LNCAP (cell line): Measurements from ENCODE around the gene DNAH3.

Source experiments
- TF ChIP-seq, protein P1 (sequence below): fragments of 450-650 bp; IDR thresholded peaks from 2 replicates; pipeline ENCODE4 v1.5.1; 2017; ENCODE audit warnings: mild to moderate bottlenecking

DNAH3 gene

DNA sequence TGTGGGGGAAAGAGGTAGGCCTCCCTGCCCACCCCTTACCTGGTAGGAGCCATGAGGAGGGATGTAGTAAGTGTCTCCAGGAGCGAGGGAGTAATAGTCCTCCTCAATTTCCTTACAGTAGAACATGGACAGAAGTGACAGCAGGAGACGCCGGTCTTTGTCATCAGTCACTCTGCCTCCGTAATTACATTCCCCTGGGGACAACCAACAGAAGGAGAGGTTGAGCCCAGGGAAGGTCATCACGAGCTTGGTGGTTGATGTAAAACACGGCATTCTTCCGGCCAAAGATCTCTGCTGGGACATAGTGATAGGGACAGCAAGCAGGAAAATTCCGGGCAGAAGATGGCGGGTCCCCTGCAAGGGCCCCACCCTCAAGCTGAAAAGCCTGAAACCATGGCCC is 202.2 kb downstream of the DNAH3 start:
- TF ChIP-seq, protein P1, sequence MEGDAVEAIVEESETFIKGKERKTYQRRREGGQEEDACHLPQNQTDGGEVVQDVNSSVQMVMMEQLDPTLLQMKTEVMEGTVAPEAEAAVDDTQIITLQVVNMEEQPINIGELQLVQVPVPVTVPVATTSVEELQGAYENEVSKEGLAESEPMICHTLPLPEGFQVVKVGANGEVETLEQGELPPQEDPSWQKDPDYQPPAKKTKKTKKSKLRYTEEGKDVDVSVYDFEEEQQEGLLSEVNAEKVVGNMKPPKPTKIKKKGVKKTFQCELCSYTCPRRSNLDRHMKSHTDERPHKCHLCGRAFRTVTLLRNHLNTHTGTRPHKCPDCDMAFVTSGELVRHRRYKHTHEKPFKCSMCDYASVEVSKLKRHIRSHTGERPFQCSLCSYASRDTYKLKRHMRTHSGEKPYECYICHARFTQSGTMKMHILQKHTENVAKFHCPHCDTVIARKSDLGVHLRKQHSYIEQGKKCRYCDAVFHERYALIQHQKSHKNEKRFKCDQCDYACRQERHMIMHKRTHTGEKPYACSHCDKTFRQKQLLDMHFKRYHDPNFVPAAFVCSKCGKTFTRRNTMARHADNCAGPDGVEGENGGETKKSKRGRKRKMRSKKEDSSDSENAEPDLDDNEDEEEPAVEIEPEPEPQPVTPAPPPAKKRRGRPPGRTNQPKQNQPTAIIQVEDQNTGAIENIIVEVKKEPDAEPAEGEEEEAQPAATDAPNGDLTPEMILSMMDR, result no peak

DNA sequence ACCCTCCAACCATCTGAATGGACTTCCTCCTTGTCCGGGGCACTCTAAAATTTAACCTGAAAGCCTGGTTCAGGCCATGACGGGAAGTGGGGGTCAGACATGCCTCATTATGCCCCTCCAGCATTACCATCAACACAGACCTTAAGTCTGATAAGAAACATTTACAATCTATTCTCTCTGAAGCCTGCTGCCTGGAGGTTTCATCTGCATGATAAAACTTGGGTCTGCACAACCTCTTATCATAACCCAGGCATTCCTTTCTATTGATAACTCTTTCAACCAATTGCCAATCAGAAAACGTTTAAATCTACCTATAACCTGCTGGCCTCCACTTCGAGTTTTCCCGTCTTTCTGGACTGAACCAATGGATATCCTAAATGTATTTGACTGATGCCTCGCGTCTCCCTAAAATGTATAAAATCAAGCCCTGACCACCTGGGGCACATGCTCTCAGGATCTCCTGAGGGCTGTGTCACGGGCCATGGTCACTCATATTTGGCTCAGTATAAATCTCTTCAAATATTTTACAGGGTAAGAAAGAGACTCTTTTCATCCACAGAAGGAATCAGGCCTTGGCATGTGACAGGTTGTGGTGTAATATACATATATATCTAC is 204.5 kb downstream of the DNAH3 start:
- TF ChIP-seq, protein P1, result no peak

DNA sequence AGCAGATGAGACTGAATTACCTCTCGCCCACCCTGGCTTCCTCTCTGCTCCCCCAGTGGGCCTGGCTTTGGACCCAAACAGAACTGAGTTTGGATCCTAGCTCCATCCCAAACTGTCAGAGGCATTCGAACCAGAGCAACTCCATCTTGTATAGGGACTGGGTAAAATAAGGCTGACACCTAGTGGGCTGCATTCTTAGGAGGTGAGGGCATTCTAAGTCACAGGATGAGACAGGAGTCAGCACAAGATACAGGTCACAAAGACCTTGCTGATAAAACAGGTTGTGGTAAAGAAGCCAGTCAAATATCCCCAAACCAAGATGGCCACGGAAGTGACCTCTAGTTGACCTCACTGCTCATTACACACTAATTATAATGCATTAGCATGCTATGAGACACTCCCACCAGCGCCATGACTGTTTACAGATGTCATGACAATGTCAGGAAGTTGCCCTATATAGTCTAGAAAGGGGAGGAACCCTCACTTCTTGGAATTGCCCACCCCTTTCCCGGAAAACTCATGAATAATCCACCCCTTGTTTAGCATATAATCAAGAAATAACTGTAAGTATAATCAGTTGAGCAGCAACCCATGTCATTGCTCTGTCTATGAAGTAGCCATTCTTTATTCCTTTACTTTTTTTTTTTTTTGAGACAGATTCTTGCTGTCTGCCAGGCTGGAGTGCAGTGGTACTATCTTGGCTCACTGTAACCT is 205.6 kb downstream of the DNAH3 start:
- TF ChIP-seq, protein P1, result no peak

DNA sequence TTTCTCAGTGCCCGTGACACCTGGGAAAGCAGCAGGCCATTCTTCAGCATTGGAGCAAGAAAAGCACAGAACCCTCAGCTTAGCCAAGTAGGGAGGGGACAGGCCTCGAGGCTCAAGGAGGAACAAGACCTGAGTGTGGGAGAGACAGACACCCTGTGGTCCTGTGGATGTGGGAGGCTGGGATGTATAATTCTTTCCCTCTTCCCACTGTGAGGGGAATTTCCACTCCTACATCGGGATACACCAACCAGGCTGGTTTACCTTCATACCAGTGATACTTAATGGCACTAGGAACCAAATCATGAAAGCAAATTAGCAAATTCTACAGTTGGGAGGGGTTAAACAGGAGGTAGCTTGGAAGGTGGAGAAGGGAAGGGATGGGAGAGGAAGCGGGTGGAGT is 208.4 kb downstream of the DNAH3 start:
- TF ChIP-seq, protein P1, result no peak

DNA sequence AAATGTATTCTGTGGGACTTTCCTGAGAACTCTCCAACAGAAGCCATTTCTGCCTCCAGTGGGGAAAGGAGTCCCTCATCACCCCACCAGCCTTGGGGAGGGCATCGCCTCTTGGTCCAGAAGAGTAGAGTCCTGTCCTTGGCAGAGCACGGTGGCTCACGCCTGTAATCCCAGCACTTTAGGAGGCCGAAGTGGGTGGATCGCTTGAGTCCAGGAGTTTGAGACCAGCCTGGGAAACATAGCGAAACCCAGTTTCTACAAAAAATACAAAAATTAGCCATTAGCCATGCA is 209.1 kb downstream of the DNAH3 start:
- TF ChIP-seq, protein P1, result no peak

DNA sequence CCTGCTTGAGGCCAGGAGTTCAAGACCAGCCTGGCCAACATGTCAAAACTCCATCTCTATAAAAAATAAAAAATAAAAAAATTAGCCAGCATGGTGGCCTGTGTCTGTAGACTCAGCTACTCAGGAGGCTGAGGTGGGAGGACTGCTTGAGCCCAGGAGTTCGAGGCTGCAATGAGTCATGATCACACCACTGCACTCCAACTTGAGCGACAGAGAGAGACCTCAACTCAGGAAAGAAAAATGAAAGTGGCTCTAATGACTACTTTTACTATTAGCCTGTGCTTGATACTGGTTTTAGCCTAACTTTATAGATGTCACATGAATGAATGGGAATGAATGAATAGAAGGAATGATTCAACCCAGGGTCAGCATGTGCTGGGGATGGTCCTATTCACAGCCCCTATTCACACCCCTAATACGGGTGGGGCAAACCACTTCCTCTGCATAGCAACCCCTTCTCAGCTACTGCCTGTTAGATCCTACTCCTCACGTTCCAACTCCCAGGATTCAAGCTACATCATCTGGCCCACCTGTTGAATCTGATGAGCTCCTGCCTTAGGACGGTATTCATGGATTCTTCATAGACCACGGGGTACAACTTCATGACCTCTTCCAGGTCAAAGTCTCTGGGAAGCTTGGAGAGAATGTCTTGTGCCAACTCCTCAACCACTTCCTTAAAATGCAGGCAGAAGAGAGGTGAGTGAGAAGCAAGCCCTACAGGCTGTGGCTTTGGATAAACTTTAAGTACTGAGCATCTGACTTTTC is 209.6 kb downstream of the DNAH3 start:
- TF ChIP-seq, protein P1, result no peak

DNA sequence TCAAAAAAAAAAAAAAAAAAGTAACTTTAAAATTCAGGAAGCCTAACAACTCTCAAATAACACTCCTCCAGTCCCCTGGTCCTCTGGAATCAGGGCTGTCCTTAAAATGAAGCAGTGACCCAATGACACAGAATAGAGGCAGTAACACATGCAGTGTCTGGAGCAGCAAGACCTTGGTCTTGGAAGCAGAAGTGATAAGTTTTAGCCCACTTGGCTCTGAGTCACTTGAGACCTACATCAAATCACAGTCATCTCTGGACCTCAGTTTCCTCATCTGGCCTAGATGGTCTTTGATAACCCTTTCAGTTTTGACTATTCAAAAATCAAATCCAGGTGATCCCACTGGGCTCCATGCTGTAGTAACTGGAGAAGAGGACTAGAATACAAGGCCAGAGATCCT is 211.0 kb downstream of the DNAH3 start:
- TF ChIP-seq, protein P1, result no peak
